GM12878 (cell line): Measurements from ENCODE around the gene VPS29. TPM values are rescaled to one million over a fixed set of nuclear protein-coding genes. Genes with fewer than 3 reads are reported as not detected.

Experiments used
- ATAC-seq: fragments of 200-7000 bp; cut with Tn5 transposase; 3 replicates; pipeline ENCODE4 v1.9.1; 2020; ENCODE audit warnings: mild to moderate bottlenecking, moderate library complexity
- BruUV-seq: library from RNA; stranded (reverse); fragments of 400-500 nt; replicated peaks from 2 replicates; lab custom pipeline; 2021; lab: Mats Ljungman, UMichigan
- CTCF ChIA-PET: fragments of 300-600 bp; sonication (Branson Sonifier 250); formaldehyde crosslinking; extraction: SDS; loops from one replicate; lab custom pipeline; 2021; ENCODE audit warnings: inconsistent platforms; lab: Yijun Ruan, JAX
- POLR2A ChIA-PET: fragments of 350-600 bp; formaldehyde crosslinking; extraction: SDS; loops from one replicate; lab custom pipeline; 2021; ENCODE audit warnings: inconsistent platforms; lab: Charles Lee
- RAD21 ChIA-PET: fragments of 300-600 bp; sonication (Branson Sonifier 250); formaldehyde crosslinking; loops from one replicate; lab custom pipeline; 2023; ENCODE audit warnings: antibody characterized with exemption; ENCODE audit not compliant: unreplicated experiment; lab: Charles Lee
- SMC1A ChIA-PET: fragments of 300-600 bp; sonication (Branson Sonifier 250); formaldehyde crosslinking; loops from one replicate; lab custom pipeline; 2023; ENCODE audit not compliant: unreplicated experiment, uncharacterized antibody; lab: Charles Lee
- DNase-seq: peaks from one replicate; pipeline ENCODE4 v3.0.0-alpha.2; 2011; ENCODE audit warnings: low read depth, low spot score
- FAIRE-seq: peaks from 3 replicates; lab custom pipeline; 2011; peaks lifted over from hg19 to GRCh38; lab: Jason Lieb, UNC
- H2AFZ ChIP-seq: 2 replicates; pipeline ENCODE4 v1.6.0; 2011; ENCODE audit warnings: low read depth, low read length, control low read depth; ENCODE audit not compliant: control insufficient read depth
- H3K27ac ChIP-seq: 2 replicates; pipeline ENCODE4 v1.5.1; 2011; ENCODE audit warnings: control low read depth; ENCODE audit not compliant: control insufficient read depth, insufficient read depth
- H3K27me3 ChIP-seq, 2 experiments: replicated peaks in 1 of 2; 2 replicates each; pipeline versions ENCODE4 v1.6.0 to v1.6.1; 2011; ENCODE audit warnings: low read length in 1 of 2; ENCODE audit not compliant: control insufficient read depth in 2 of 2, insufficient read depth in 2 of 2
- H3K36me3 ChIP-seq, 2 experiments: 2 replicates each; pipeline ENCODE4 v1.5.1; 2011; ENCODE audit warnings: low read length in 1 of 2; ENCODE audit not compliant: control insufficient read depth in 2 of 2, insufficient read depth in 2 of 2
- H3K4me1 ChIP-seq: 2 replicates; pipeline ENCODE4 v1.6.1; 2011; ENCODE audit warnings: mild to moderate bottlenecking, low read length, moderate library complexity, mixed read lengths; ENCODE audit not compliant: control insufficient read depth, insufficient read depth
- H3K4me2 ChIP-seq: 2 replicates; pipeline ENCODE4 v1.6.0; 2011; ENCODE audit warnings: control low read depth; ENCODE audit not compliant: control insufficient read depth, insufficient read depth
- H3K4me3 ChIP-seq: fragments of 200-600 bp; sonication (generic); 2 replicates; pipeline ENCODE4 v1.5.1; 2016
- H3K79me2 ChIP-seq: 2 replicates; pipeline ENCODE4 v1.6.0; 2011; ENCODE audit warnings: low read length; ENCODE audit not compliant: control insufficient read depth, insufficient read depth
- H3K9ac ChIP-seq: 2 replicates; pipeline ENCODE4 v1.8.0; 2011; ENCODE audit warnings: low read length, control low read depth, mixed read lengths; ENCODE audit not compliant: control insufficient read depth, insufficient read depth
- H3K9me3 ChIP-seq: replicated peaks from 3 replicates; pipeline ENCODE4 v1.5.1; 2011; ENCODE audit warnings: mild to moderate bottlenecking, low read length; ENCODE audit not compliant: control insufficient read depth, insufficient read depth
- H4K20me1 ChIP-seq: 2 replicates; pipeline ENCODE4 v1.6.0; 2011; ENCODE audit not compliant: control insufficient read depth, insufficient read depth
- CBFB ChIP-seq: IDR thresholded peaks from 2 replicates; pipeline ENCODE4 v1.6.1; 2016; ENCODE audit warnings: antibody characterized with exemption, low read depth
- HDAC6 ChIP-seq: fragments of 200-600 bp; sonication (generic); IDR thresholded peaks from one replicate; pipeline ENCODE4 v1.8.0; 2017; ENCODE audit warnings: antibody characterized with exemption; ENCODE audit not compliant: unreplicated experiment
- IKZF1 ChIP-seq: fragments of 450-650 bp; conservative IDR thresholded peaks from 2 replicates; pipeline ENCODE4 v1.6.1; 2017; ENCODE audit warnings: antibody characterized with exemption, mild to moderate bottlenecking
- IRF3 ChIP-seq: fragments of 450-650 bp; IDR thresholded peaks from 2 replicates; pipeline ENCODE4 v1.6.1; 2014; ENCODE audit warnings: mild to moderate bottlenecking
- NFYB ChIP-seq: IDR thresholded peaks from 2 replicates; pipeline ENCODE4 v1.6.1; 2011; ENCODE audit warnings: low read depth, mild to moderate bottlenecking, low read length, improper control_type of control experiment, moderate library complexity; ENCODE audit not compliant: insufficient read depth
- NKRF ChIP-seq: fragments of 450-650 bp; conservative IDR thresholded peaks from 2 replicates; pipeline ENCODE4 v1.6.1; 2017; ENCODE audit warnings: mild to moderate bottlenecking, moderate library complexity
- NR2C2 ChIP-seq: IDR thresholded peaks from 2 replicates; pipeline ENCODE4 v1.6.1; 2011; ENCODE audit warnings: borderline replicate concordance, low read depth; ENCODE audit not compliant: control insufficient read depth, insufficient read length
- PAX8 ChIP-seq: fragments of 450-650 bp; IDR thresholded peaks from 2 replicates; pipeline ENCODE4 v1.6.1; 2017; ENCODE audit warnings: mild to moderate bottlenecking, moderate library complexity
- POLR2A ChIP-seq: IDR thresholded peaks from 2 replicates; pipeline ENCODE4 v1.6.1; 2011; ENCODE audit warnings: low read depth, mild to moderate bottlenecking, low read length
- POLR2AphosphoS2 ChIP-seq: IDR thresholded peaks from 2 replicates; pipeline ENCODE4 v1.6.1; 2011; ENCODE audit warnings: low read depth, mild to moderate bottlenecking, low read length, improper control_type of control experiment, moderate library complexity
- RCOR1 ChIP-seq: conservative IDR thresholded peaks from 2 replicates; pipeline ENCODE4 v1.6.1; 2012; ENCODE audit warnings: low read depth, low read length, improper control_type of control experiment
- SIN3A ChIP-seq: IDR thresholded peaks from 2 replicates; pipeline ENCODE4 v1.6.1; 2012; ENCODE audit warnings: low read depth, low read length, improper control_type of control experiment
- SMAD5 ChIP-seq: IDR thresholded peaks from 2 replicates; pipeline ENCODE4 v1.6.1; 2016; ENCODE audit warnings: antibody characterized with exemption, low read depth
- SRF ChIP-seq, 2 experiments: IDR thresholded peaks; 2 replicates each; pipeline ENCODE4 v1.6.1; 2011; ENCODE audit warnings: low read depth in 2 of 2, low read length in 2 of 2, mild to moderate bottlenecking in 1 of 2, moderate library complexity in 1 of 2
- TCF12 ChIP-seq: IDR thresholded peaks from 2 replicates; pipeline ENCODE4 v1.6.1; 2011; ENCODE audit warnings: low read depth, mild to moderate bottlenecking, low read length
- WGBS: methylation state at CpG from one replicate; pipeline ENCODE4 v1.1.6; 2016; ENCODE audit warnings: low lambda C conversion rate; ENCODE audit not compliant: insufficient replicate concordance, insufficient coverage; ENCODE audit errors: missing lambda C conversion rate; 5-methylcytosine and 5-hydroxymethylcytosine counted together
- in situ Hi-C: fragments of 300-500 bp; cut with MboI; formaldehyde crosslinking; loops from 9 replicates; pipeline ENCODE4 v1.14.3; 2018; ENCODE audit warnings: mixed read lengths
- intact Hi-C: fragments of 100-400 bp; cut with micrococcal nuclease; formaldehyde crosslinking; loops from one replicate; pipeline ENCODE4 v1.14.2; 2022; ENCODE audit not compliant: unreplicated experiment
- polyA plus RNA-seq, 11 experiments: library from polyadenylated mRNA; depleted of rRNA in 4 of 11; unstranded in 6 of 11; stranded (reverse) in 5 of 11; fragments of >200 nt; fragmentation: Nextera tagmentation in 4 of 11; fragmentation: Illumina TruSeq in 1 of 11; extraction: Ambion mirVana in 4 of 11; extraction: Trizol in 1 of 11; gene quantifications; 1 replicate in 1 of 11; 2 replicates in 10 of 11; pipeline versions ENCODE4 v1.2.1 to v1.2.3, GENCODE V29; 2011 to 2016; ENCODE audit warnings: inconsistent platforms in 2 of 11, missing spikeins in 2 of 11, low read depth in 1 of 11
- total RNA-seq, 4 experiments: library from RNA; depleted of rRNA in 3 of 4; stranded (reverse); fragments of >200 nt in 3 of 4; fragmentation: Illumina TruSeq in 1 of 4; extraction: Trizol in 1 of 4; gene quantifications; 2 replicates each; pipeline versions ENCODE4 v1.2.1 to v1.2.3, GENCODE V29; 2013 to 2021
- TF ChIP-seq, protein P1 (sequence below): fragments of 450-650 bp; IDR thresholded peaks from 2 replicates; pipeline ENCODE4 v1.6.1; 2017; ENCODE audit warnings: mild to moderate bottlenecking, moderate library complexity

The VPS29 gene
- total and polyA plus RNA-seq, 10 of the 15 experiments (the other 5 are each of a cell fraction or from before 2014, with no cell fraction given), result 65.3 to 405 (median 206) TPM

DNA sequence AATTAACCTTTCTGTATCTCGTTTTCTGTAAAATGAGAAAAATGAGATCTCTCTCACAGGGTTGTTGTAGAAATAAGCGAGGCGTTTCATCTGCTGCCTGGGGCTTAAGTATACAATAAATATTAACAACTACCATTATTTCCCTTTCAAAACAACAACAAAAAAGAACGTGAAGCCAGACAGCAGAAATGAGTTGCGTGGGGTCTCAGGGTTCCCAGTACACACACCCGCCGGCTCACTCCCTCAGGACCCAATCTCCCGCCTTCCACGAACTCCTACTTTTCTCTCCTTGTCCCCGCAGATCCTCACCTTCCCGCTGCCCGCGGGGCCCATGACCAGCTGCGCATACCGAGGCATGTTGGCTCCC, 34.1 kb downstream of the VPS29 start:
- H3K27ac ChIP-seq, result peak overlapping the region; percentile 91
- WGBS, result 0% methylated on average over 15 of the region's 15 CpGs
- H3K4me3 ChIP-seq, result peak overlapping the region; percentile 73
- H3K4me2 ChIP-seq, result peak overlapping the region; percentile 43; the same call in 1 of the 2 replicates
- H3K4me1 ChIP-seq, result peaks cover 6% of the 10 kb centered on the region
- no peak for ATAC-seq
- RAD21 ChIA-PET, result interaction anchor here (0.6 to 4.9 kb wide), 25 partner anchors 9 to 366 kb away, joined by 3 to 92 read pairs (median 5); partner anchors contain the start of genes ARPC3, RAD9B and VPS29
- no peak for FAIRE-seq
- no TSS peak for BruUV-seq
- SMC1A ChIA-PET, result interaction anchor here (0.6 to 8.2 kb wide), 25 partner anchors 9 to 358 kb away, joined by 3 to 99 read pairs (median 5); partner anchors contain the start of genes ARPC3, RAD9B, TCTN1 and VPS29
- H3K9me3 ChIP-seq, result no peaks in the 10 kb centered on the region
- H3K36me3 ChIP-seq, result no peaks in the 10 kb centered on the region; a peak in 1 of 4 replicates
- in situ Hi-C loops, result loop anchor here (5.0 kb wide), 1 partner anchor 134 kb away; no protein-coding TSS in a partner anchor
- POLR2A ChIA-PET, result interaction anchor here (0.6 to 3.6 kb wide), 15 partner anchors 10 to 201 kb away, joined by 3 to 43 read pairs (median 5); partner anchors contain the start of genes ARPC3, RAD9B and VPS29
- H3K79me2 ChIP-seq, result peaks cover 40% of the 10 kb centered on the region
- H3K27me3 ChIP-seq, result no peaks in the 10 kb centered on the region
- no peaks in the 10 kb centered on the region for H4K20me1 ChIP-seq
- CTCF ChIA-PET, result interaction anchor here (0.7 to 7.6 kb wide), 26 partner anchors 10 to 363 kb away, joined by 3 to 130 read pairs (median 5); partner anchors contain the start of genes ARPC3 and TCTN1
- DNase-seq, result no peak
- peak overlapping the region; percentile 87 for H3K9ac ChIP-seq
- intact Hi-C loops, result loop anchor here (2.0 to 5.0 kb wide), 3 partner anchors 35 to 229 kb away; partner anchors contain the start of genes RAD9B and VPS29
- peak overlapping the region; percentile 90 for H2AFZ ChIP-seq
- no peak for TF ChIP-seq IKZF1
- no peak for TF ChIP-seq IRF3
- TF ChIP-seq SMAD5, result 0 out of 2 replicates have a peak, but pooled peaks have one; percentile 2
- TF ChIP-seq NFYB, result no peak
- no peak; the same call in none of the 2 replicates for TF ChIP-seq POLR2A
- TF ChIP-seq HDAC6, result no peak
- TF ChIP-seq NR2C2, result no peak
- no peak for TF ChIP-seq CBFB
- TF ChIP-seq SIN3A, result no peak; the same call in 1 of the 2 replicates
- no peak for TF ChIP-seq RCOR1
- 0 out of 2 replicates have a peak, but pooled peaks have one; percentile 12 for TF ChIP-seq POLR2AphosphoS2
- TF ChIP-seq SRF (IDR thresholded peaks at IDR 0.05; ENCODE audit: low read depth in 2 of 2, low read length in 2 of 2), result no peak
- 0 out of 2 replicates have a peak, but pooled peaks have one; percentile 42 for TF ChIP-seq TCF12
- TF ChIP-seq, protein P1, sequence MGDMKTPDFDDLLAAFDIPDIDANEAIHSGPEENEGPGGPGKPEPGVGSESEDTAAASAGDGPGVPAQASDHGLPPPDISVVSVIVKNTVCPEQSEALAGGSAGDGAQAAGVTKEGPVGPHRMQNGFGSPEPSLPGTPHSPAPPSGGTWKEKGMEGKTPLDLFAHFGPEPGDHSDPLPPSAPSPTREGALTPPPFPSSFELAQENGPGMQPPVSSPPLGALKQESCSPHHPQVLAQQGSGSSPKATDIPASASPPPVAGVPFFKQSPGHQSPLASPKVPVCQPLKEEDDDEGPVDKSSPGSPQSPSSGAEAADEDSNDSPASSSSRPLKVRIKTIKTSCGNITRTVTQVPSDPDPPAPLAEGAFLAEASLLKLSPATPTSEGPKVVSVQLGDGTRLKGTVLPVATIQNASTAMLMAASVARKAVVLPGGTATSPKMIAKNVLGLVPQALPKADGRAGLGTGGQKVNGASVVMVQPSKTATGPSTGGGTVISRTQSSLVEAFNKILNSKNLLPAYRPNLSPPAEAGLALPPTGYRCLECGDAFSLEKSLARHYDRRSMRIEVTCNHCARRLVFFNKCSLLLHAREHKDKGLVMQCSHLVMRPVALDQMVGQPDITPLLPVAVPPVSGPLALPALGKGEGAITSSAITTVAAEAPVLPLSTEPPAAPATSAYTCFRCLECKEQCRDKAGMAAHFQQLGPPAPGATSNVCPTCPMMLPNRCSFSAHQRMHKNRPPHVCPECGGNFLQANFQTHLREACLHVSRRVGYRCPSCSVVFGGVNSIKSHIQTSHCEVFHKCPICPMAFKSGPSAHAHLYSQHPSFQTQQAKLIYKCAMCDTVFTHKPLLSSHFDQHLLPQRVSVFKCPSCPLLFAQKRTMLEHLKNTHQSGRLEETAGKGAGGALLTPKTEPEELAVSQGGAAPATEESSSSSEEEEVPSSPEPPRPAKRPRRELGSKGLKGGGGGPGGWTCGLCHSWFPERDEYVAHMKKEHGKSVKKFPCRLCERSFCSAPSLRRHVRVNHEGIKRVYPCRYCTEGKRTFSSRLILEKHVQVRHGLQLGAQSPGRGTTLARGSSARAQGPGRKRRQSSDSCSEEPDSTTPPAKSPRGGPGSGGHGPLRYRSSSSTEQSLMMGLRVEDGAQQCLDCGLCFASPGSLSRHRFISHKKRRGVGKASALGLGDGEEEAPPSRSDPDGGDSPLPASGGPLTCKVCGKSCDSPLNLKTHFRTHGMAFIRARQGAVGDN, result no peak
- TF ChIP-seq NKRF, result peak; percentile 95
- TF ChIP-seq PAX8, result 0 out of 2 replicates have a peak, but pooled peaks have one; percentile 23
